ENCODE data around the gene RAB11FIP4. TPM values are rescaled to one million over a fixed set of nuclear protein-coding genes. Genes with fewer than 3 reads are reported as not detected.

RAB11FIP4 gene
- total RNA-seq, 1 experiment from 2014 or later: 2.8 TPM

- no peak for TF ChIP-seq CTCF (IDR thresholded peaks at IDR 0.05; ENCODE audit: unreplicated experiment)
- no peaks in the 10 kb centered on the region for H3K9me3 Mint-ChIP-seq (ENCODE audit: unreplicated experiment)
- BruUV-seq (replicated peaks): no TSS peak
- CTCF ChIA-PET: interaction anchor here (0.6 to 2.6 kb wide), 3 partner anchors 81 to 403 kb away, joined by 3 to 8 read pairs (median 3); no protein-coding TSS in a partner anchor
- H3K36me3 Mint-ChIP-seq (ENCODE audit: insufficient read depth, unreplicated experiment): peaks cover 5% of the 10 kb centered on the region
- no peak overlapping the region for H3K4me3 Mint-ChIP-seq (ENCODE audit: unreplicated experiment)
- POLR2A ChIA-PET: interaction anchor here (0.7 kb wide), 1 partner anchor 71 kb away, joined by 3 read pairs; no protein-coding TSS in a partner anchor
- H3K4me1 Mint-ChIP-seq (ENCODE audit: insufficient read depth, unreplicated experiment): no peaks in the 10 kb centered on the region
- peaks cover 12% of the 10 kb centered on the region for H3K27me3 Mint-ChIP-seq (ENCODE audit: insufficient read depth, unreplicated experiment)
- no peak overlapping the region for H3K27ac Mint-ChIP-seq (ENCODE audit: low read depth, unreplicated experiment)
- intact Hi-C loops (cut with micrococcal nuclease): no loop called here
- no peak for DNase-seq (ENCODE audit: unreplicated experiment)
These were observed 52.6 kb downstream of the RAB11FIP4 start for GRCh38 chr17:31444026-31444425.

GRCh38 chr17:31446195-31446967 is 54.9 kb downstream of the RAB11FIP4 start:
- DNase-seq (ENCODE audit: unreplicated experiment): no peak
- Mint-ChIP-seq H3K27me3 (ENCODE audit: insufficient read depth, unreplicated experiment) (peaks cover 10% of the 10 kb centered on the region), H3K27ac (ENCODE audit: low read depth, unreplicated experiment) (no peak overlapping the region), H3K4me3 (ENCODE audit: unreplicated experiment) (no peak overlapping the region), H3K9me3 (ENCODE audit: unreplicated experiment) (no peaks in the 10 kb centered on the region), H3K36me3 (ENCODE audit: insufficient read depth, unreplicated experiment) (peaks cover 5% of the 10 kb centered on the region), H3K4me1 (ENCODE audit: insufficient read depth, unreplicated experiment) (no peaks in the 10 kb centered on the region)
- POLR2A ChIA-PET: interaction anchor here (0.7 kb wide), 1 partner anchor 26 kb away, joined by 3 read pairs; no protein-coding TSS in a partner anchor
- TF ChIP-seq CTCF (IDR thresholded peaks at IDR 0.05; ENCODE audit: unreplicated experiment): peak; percentile 7
- CTCF ChIA-PET: interaction anchor here (0.6 to 1.4 kb wide), 2 partner anchors 9 to 77 kb away, joined by 3 to 9 read pairs; no protein-coding TSS in a partner anchor
- intact Hi-C loops (cut with micrococcal nuclease): no loop called here
- no TSS peak for BruUV-seq (replicated peaks)

GRCh38 chr17:31448467-31449077 is 57.1 kb downstream of the RAB11FIP4 start:
- H3K4me1 Mint-ChIP-seq (ENCODE audit: insufficient read depth, unreplicated experiment): no peaks in the 10 kb centered on the region
- H3K36me3 Mint-ChIP-seq (ENCODE audit: insufficient read depth, unreplicated experiment): peaks cover 5% of the 10 kb centered on the region
- peaks cover 10% of the 10 kb centered on the region for H3K27me3 Mint-ChIP-seq (ENCODE audit: insufficient read depth, unreplicated experiment)
- no peak for DNase-seq (ENCODE audit: unreplicated experiment)
- CTCF ChIA-PET: interaction anchor here (0.8 to 1.0 kb wide), 2 partner anchors 10 to 11 kb away, joined by 3 read pairs; no protein-coding TSS in a partner anchor
- no TSS peak for BruUV-seq (replicated peaks)
- intact Hi-C loops (cut with micrococcal nuclease): no loop called here
- POLR2A ChIA-PET: interaction anchor here (0.5 to 1.2 kb wide), 2 partner anchors 20 to 75 kb away, joined by 3 read pairs; no protein-coding TSS in a partner anchor
- H3K4me3 Mint-ChIP-seq (ENCODE audit: unreplicated experiment): no peak overlapping the region
- no peak for TF ChIP-seq CTCF (IDR thresholded peaks at IDR 0.05; ENCODE audit: unreplicated experiment)
- no peaks in the 10 kb centered on the region for H3K9me3 Mint-ChIP-seq (ENCODE audit: unreplicated experiment)
- no peak overlapping the region for H3K27ac Mint-ChIP-seq (ENCODE audit: low read depth, unreplicated experiment)

- no TSS peak for BruUV-seq (replicated peaks)
- Mint-ChIP-seq H3K4me1 (ENCODE audit: insufficient read depth, unreplicated experiment) (no peaks in the 10 kb centered on the region), H3K4me3 (ENCODE audit: unreplicated experiment) (no peak overlapping the region), H3K36me3 (ENCODE audit: insufficient read depth, unreplicated experiment) (peaks cover 5% of the 10 kb centered on the region), H3K27me3 (ENCODE audit: insufficient read depth, unreplicated experiment) (peaks cover 10% of the 10 kb centered on the region), H3K9me3 (ENCODE audit: unreplicated experiment) (no peaks in the 10 kb centered on the region), H3K27ac (ENCODE audit: low read depth, unreplicated experiment) (no peak overlapping the region)
- intact Hi-C loops (cut with micrococcal nuclease): no loop called here
- ChIA-PET CTCF (interaction anchor here (0.6 to 1.7 kb wide), 6 partner anchors 12 to 520 kb away, joined by 3 to 4 read pairs (median 3); no protein-coding TSS in a partner anchor), POLR2A (interaction anchor here (1.2 kb wide), 1 partner anchor 20 kb away, joined by 3 read pairs; no protein-coding TSS in a partner anchor)
- DNase-seq (ENCODE audit: unreplicated experiment): no peak
- no peak for TF ChIP-seq CTCF (IDR thresholded peaks at IDR 0.05; ENCODE audit: unreplicated experiment)
These were observed 57.6 kb downstream of the RAB11FIP4 start for GRCh38 chr17:31449111-31449510.

Data from MCF 10A (cell line).